Kidney (tissue), 14 donors: Measurements from ENCODE around the gene NACAD. TPM values are rescaled to one million over a fixed set of nuclear protein-coding genes. Genes with fewer than 3 reads are reported as not detected.

Experiments used
- DNase-seq, 5 donors: peaks; one replicate each; pipeline ENCODE4 v3.0.0-alpha.2; 2013 to 2020
- FAIRE-seq: peaks from 2 replicates; lab custom pipeline; 2012; peaks lifted over from hg19 to GRCh38; lab: Jason Lieb, UNC
- H3K27ac ChIP-seq, 2 donors: one replicate each; pipeline ENCODE4 v1.7.0; 2013; ENCODE audit warnings: low read depth in 2 of 2, low read length in 2 of 2, inconsistent platforms in 1 of 2
- H3K27me3 ChIP-seq: one replicate; pipeline ENCODE4 v1.7.1; 2013; ENCODE audit warnings: low read length, inconsistent platforms; ENCODE audit not compliant: control insufficient read depth, insufficient read depth
- H3K36me3 ChIP-seq, 3 donors: one replicate each; pipeline versions ENCODE4 v1.7.0 to v1.7.1; 2013; ENCODE audit warnings: low read length in 3 of 3, control low read depth in 1 of 3, inconsistent platforms in 1 of 3; ENCODE audit not compliant: insufficient read depth in 3 of 3, control insufficient read depth in 2 of 3
- H3K4me1 ChIP-seq, 3 donors: one replicate each; pipeline versions ENCODE4 v1.7.0 to v1.7.1; 2013; ENCODE audit warnings: low read length in 3 of 3, inconsistent platforms in 1 of 3, low read depth in 1 of 3; ENCODE audit not compliant: control insufficient read depth in 2 of 3, insufficient read depth in 2 of 3
- H3K4me3 ChIP-seq, 3 donors: one replicate each; pipeline versions ENCODE4 v1.7.0 to v1.8.1; 2013; ENCODE audit warnings: low read length in 3 of 3, control low read depth in 1 of 3, inconsistent platforms in 1 of 3
- H3K9ac ChIP-seq, 3 donors: one replicate each; pipeline versions ENCODE4 v1.7.0 to v1.7.1; 2013; ENCODE audit warnings: low read length in 3 of 3, control low read depth in 1 of 3, inconsistent platforms in 1 of 3
- H3K9me3 ChIP-seq, 3 donors: one replicate each; pipeline versions ENCODE4 v1.7.0 to v1.7.1; 2013; ENCODE audit warnings: low read length in 3 of 3, control low read depth in 1 of 3, inconsistent platforms in 1 of 3; ENCODE audit not compliant: control insufficient read depth in 2 of 3, insufficient read depth in 1 of 3
- CTCF ChIP-seq: IDR thresholded peaks from 3 replicates; pipeline ENCODE4 v1.5.1; 2012; ENCODE audit warnings: mild to moderate bottlenecking, moderate library complexity, borderline replicate concordance; ENCODE audit not compliant: insufficient read depth; ENCODE audit errors: extremely low read depth
- intact Hi-C: fragments of 100-400 bp; cut with DNase I; formaldehyde crosslinking; loops from one replicate; pipeline ENCODE4 v1.11.1; 2022
- polyA plus RNA-seq: library from polyadenylated mRNA; stranded (reverse); fragments of 350-450 nt; fragmentation: Illumina TruSeq; extraction: RNeasy Lipid Tissue Mini Kit (QIAGEN cat#74804); gene quantifications from one replicate; pipeline ENCODE4 v1.2.3, GENCODE V29; 2014; ENCODE audit warnings: low read depth, low replicate concordance; ENCODE audit not compliant: insufficient read depth
- total RNA-seq: library from RNA; stranded (reverse); fragmentation: NEBNext Ultra II Directional; extraction: Animal tissue kit (Norgen Biotek cat#: 25700); gene quantifications from one replicate; pipeline ENCODE4 v1.2.1, GENCODE V29; 2021
- donor health status: control.
- donor health status: control.
- donor health status: control.
- donor health status: control.
- donor health status: control.
- donor health status: DM: yes; HTN: yes; CAD: no.
- donor health status: Normal renal cell carcinoma (clear cell type).

The NACAD gene
- total and polyA plus RNA-seq, 2 donors from 2014 or later = 4.2 to 5.0 TPM

GRCh38 chr7:45081670-45081974 is 7.1 kb downstream of the NACAD start:
- H3K9ac ChIP-seq = no peak overlapping the region
- FAIRE-seq (no peak), DNase-seq (peak in 1 of 5 donors; percentile 35)

GRCh38 chr7:45080958-45081669 is 7.7 kb downstream of the NACAD start:
- Histone ChIP-seq H3K9ac (no peak overlapping the region), H3K4me1 (no peaks in the 10 kb centered on the region), H3K9me3 (no peaks in the 10 kb centered on the region), H3K27ac (no peak overlapping the region), H3K36me3 (peaks cover 0 to 3% (median 0%) of the 10 kb centered on the region in 3 donors), H3K4me3 (no peak overlapping the region), H3K27me3 (no peaks in the 10 kb centered on the region)
- FAIRE-seq = no peak
- intact Hi-C loops = no loop called here
- DNase-seq = peak in 2 of 5 donors; percentile 27 to 46
- no peak for TF ChIP-seq CTCF

More at GRCh38 chr7:45081670-45081974, 7.1 kb downstream of the NACAD start:
- no peaks in the 10 kb centered on the region for H3K9me3 ChIP-seq
- peaks cover 0 to 3% (median 0%) of the 10 kb centered on the region in 3 donors for H3K36me3 ChIP-seq
- TF ChIP-seq CTCF = no peak
- H3K27me3 ChIP-seq = no peaks in the 10 kb centered on the region
- intact Hi-C loops = no loop called here
- H3K4me3 ChIP-seq = no peak overlapping the region
- no peak overlapping the region for H3K27ac ChIP-seq
- no peaks in the 10 kb centered on the region for H3K4me1 ChIP-seq

GRCh38 chr7:45080265-45080957 is 8.4 kb downstream of the NACAD start:
- peak in 2 of 5 donors; percentile 26 to 68 for DNase-seq
- intact Hi-C loops = no loop called here

More at GRCh38 chr7:45080265-45080957, 8.4 kb downstream of the NACAD start:
- H3K9ac ChIP-seq = no peak overlapping the region
- no peak for FAIRE-seq
- H3K9me3 ChIP-seq = no peaks in the 10 kb centered on the region
- H3K4me3 ChIP-seq = no peak overlapping the region
- no peak overlapping the region for H3K27ac ChIP-seq
- no peaks in the 10 kb centered on the region for H3K27me3 ChIP-seq
- H3K4me1 ChIP-seq = no peaks in the 10 kb centered on the region
- no peak for TF ChIP-seq CTCF
- peaks cover 0 to 7% (median 4%) of the 10 kb centered on the region in 3 donors for H3K36me3 ChIP-seq
